ENCODE data around the gene TPT1. TPM values are rescaled to one million over a fixed set of nuclear protein-coding genes. Genes with fewer than 3 reads are reported as not detected.
"Not testable (repeated sequence)": the region's sequence is repeated elsewhere in the genome, so short reads cannot be mapped to it uniquely, and the experiment has no call there.

The TPT1 gene
- polyA plus RNA-seq, 3 donors: 2,102 to 5,638 (median 2,493) TPM

DNA sequence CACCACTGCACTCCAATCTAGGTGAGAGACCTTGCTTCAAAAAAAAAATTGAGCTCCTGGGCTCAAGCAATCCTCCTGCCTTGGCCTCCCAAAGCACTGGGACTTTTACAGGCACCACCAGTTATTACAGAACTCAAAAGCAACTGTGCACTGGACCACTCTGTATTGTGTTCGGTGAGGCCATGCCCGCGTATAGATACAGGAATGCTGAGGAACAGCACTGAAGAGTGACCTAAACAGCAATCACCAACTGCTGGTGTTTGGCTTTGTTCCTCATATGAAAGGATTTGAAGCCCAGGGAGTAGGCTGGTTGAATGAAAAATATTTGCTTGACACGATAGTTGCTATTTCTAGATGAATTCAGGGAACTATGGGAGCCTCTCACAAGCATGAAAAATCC, 47.7 kb upstream of the TPT1 start:
- intact Hi-C loops (cut with micrococcal nuclease): no loop called here
- Histone ChIP-seq H3K4me1 (ENCODE audit: control insufficient read depth in 1 of 2, insufficient read depth in 2 of 2, low read length in 2 of 2) (no peaks in the 10 kb centered on the region), H3K36me3 (replicated peaks in 1 of 2; ENCODE audit: control insufficient read depth in 1 of 2, insufficient read depth in 2 of 2, low read length in 2 of 2) (peaks cover 11 to 39% of the 10 kb centered on the region in 2 donors), H3K4me3 (replicated peaks in 1 of 3; ENCODE audit: low read depth in 2 of 3, low read length in 3 of 3) (no peak overlapping the region), H3K4me2 (replicated peaks; ENCODE audit: extremely low read depth, low read length, poor library complexity, severe bottlenecking) (no peak overlapping the region), H3K9me3 (replicated peaks in 1 of 2; ENCODE audit: control insufficient read depth in 1 of 2, insufficient read depth in 1 of 2, low read length in 2 of 2) (peaks cover 0 to 2% of the 10 kb centered on the region in 2 donors), H3K9ac (ENCODE audit: insufficient read depth, low read length, poor library complexity, severe bottlenecking) (no peak overlapping the region), H4K20me1 (ENCODE audit: insufficient read depth, low read length) (no peaks in the 10 kb centered on the region), H3K79me2 (ENCODE audit: insufficient read depth, low read length) (no peaks in the 10 kb centered on the region), H2AFZ (ENCODE audit: insufficient read depth, low read depth, low read length, poor library complexity, severe bottlenecking) (no peak overlapping the region), H3K27ac (ENCODE audit: low read depth in 1 of 2, low read length in 2 of 2) (no peak overlapping the region), H3K27me3 (ENCODE audit: control insufficient read depth in 2 of 2, insufficient read depth in 2 of 2, low read length in 2 of 2) (no peaks in the 10 kb centered on the region)
- Mint-ChIP-seq H3K9me3 (peaks cover 0 to 8% (median 5%) of the 10 kb centered on the region in 7 donors), H3K27ac (no peak overlapping the region), H3K36me3 (peaks cover 35 to 36% of the 10 kb centered on the region in 2 donors), H3K27me3 (ENCODE audit: low read depth in 3 of 3) (peaks cover 0 to 4% (median 0%) of the 10 kb centered on the region in 3 donors), H3K4me3 (no peak overlapping the region), H3K4me1 (peaks cover 7% of the 10 kb centered on the region)
- TF ChIP-seq, protein P1, sequence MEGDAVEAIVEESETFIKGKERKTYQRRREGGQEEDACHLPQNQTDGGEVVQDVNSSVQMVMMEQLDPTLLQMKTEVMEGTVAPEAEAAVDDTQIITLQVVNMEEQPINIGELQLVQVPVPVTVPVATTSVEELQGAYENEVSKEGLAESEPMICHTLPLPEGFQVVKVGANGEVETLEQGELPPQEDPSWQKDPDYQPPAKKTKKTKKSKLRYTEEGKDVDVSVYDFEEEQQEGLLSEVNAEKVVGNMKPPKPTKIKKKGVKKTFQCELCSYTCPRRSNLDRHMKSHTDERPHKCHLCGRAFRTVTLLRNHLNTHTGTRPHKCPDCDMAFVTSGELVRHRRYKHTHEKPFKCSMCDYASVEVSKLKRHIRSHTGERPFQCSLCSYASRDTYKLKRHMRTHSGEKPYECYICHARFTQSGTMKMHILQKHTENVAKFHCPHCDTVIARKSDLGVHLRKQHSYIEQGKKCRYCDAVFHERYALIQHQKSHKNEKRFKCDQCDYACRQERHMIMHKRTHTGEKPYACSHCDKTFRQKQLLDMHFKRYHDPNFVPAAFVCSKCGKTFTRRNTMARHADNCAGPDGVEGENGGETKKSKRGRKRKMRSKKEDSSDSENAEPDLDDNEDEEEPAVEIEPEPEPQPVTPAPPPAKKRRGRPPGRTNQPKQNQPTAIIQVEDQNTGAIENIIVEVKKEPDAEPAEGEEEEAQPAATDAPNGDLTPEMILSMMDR (IDR thresholded peaks at IDR 0.05): no peak
- DNase-seq: no peak
- 100% methylated on average over 1 of the region's 4 CpGs for WGBS (ENCODE audit: insufficient coverage)

DNA sequence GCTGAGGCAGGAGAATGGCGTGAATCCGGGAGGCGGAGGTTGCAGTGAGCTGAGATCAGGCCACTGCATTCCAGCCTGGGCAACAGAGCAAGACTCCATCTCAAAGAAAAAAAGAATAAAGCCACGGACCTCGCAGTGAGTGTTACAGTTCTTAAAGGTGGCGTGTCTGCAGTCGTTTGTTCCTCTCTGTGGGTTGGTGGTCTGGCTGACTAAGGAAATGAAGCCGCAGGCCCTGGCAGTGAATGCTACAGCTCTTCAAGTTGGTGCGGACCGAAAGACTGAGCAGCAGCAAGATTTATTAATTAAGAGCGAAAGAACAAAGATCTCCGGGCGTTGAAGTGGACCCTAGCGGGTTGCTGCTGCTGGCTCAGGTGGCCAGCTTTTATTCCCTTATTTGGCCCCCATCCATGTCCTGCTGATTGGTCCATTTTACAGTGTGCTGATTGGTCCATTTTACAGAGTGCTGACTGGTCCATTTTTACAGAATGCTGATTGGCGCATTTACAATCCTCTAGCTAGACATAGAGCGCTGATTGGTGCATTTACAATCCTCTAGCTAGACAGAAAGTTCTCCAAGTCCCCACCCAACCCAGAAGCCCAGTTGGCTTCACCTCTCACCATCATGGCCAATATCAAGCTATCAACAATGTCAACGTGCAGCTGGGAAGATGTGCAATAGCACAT, 46.1 kb upstream of the TPT1 start:
- H3K9ac ChIP-seq (ENCODE audit: insufficient read depth, low read length, poor library complexity, severe bottlenecking); intact Hi-C loops (cut with micrococcal nuclease); H3K27ac ChIP-seq (ENCODE audit: low read depth in 1 of 2, low read length in 2 of 2); H4K20me1 ChIP-seq (ENCODE audit: insufficient read depth, low read length); H3K4me3 Mint-ChIP-seq; H3K27me3 Mint-ChIP-seq (ENCODE audit: low read depth in 3 of 3); H3K4me1 ChIP-seq (ENCODE audit: control insufficient read depth in 1 of 2, insufficient read depth in 2 of 2, low read length in 2 of 2); H3K4me3 ChIP-seq (replicated peaks in 1 of 3; ENCODE audit: low read depth in 2 of 3, low read length in 3 of 3); H3K4me1 Mint-ChIP-seq; H3K4me2 ChIP-seq (replicated peaks; ENCODE audit: extremely low read depth, low read length, poor library complexity, severe bottlenecking); H3K9me3 ChIP-seq (replicated peaks in 1 of 2; ENCODE audit: control insufficient read depth in 1 of 2, insufficient read depth in 1 of 2, low read length in 2 of 2); H3K79me2 ChIP-seq (ENCODE audit: insufficient read depth, low read length); H2AFZ ChIP-seq (ENCODE audit: insufficient read depth, low read depth, low read length, poor library complexity, severe bottlenecking); H3K9me3 Mint-ChIP-seq; H3K27me3 ChIP-seq (ENCODE audit: control insufficient read depth in 2 of 2, insufficient read depth in 2 of 2, low read length in 2 of 2); DNase-seq: not testable (repeated sequence)
- WGBS (ENCODE audit: insufficient coverage): 30% methylated on average over 16 of the region's 17 CpGs
- Mint-ChIP-seq H3K36me3 (peaks cover 26 to 30% of the 10 kb centered on the region in 2 donors), H3K27ac (peak overlapping the region in 2 of 7 donors; percentile 35 to 54)
- H3K36me3 ChIP-seq (replicated peaks in 1 of 2; ENCODE audit: control insufficient read depth in 1 of 2, insufficient read depth in 2 of 2, low read length in 2 of 2): peaks cover 3 to 27% of the 10 kb centered on the region in 2 donors
